ENCODE results near the gene STK39.
"Not testable (repeated sequence)": the region's sequence is repeated elsewhere in the genome, so short reads cannot be mapped to it uniquely, and the experiment has no call there.

STK39 gene

GRCh38 chr2:168056242-168056787, 191.1 kb downstream of the STK39 start:
- in situ Hi-C loops (cut with MboI; ENCODE audit: low sequenced_read_pairs): no loop called here

- in situ Hi-C loops (cut with MboI; ENCODE audit: low sequenced_read_pairs): no loop called here
Measured at GRCh38 chr2:168054657-168055056, 192.7 kb downstream of the STK39 start.

- in situ Hi-C loops (cut with MboI; ENCODE audit: low sequenced_read_pairs): no loop called here
Measured at GRCh38 chr2:168053676-168054075, 193.7 kb downstream of the STK39 start.

- in situ Hi-C loops (cut with MboI; ENCODE audit: low sequenced_read_pairs): no loop called here
Measured at GRCh38 chr2:168052773-168053172, 194.6 kb downstream of the STK39 start.

- in situ Hi-C loops (cut with MboI; ENCODE audit: low sequenced_read_pairs): no loop called here
Measured at GRCh38 chr2:168050377-168050776, 197.0 kb downstream of the STK39 start.

- in situ Hi-C loops (cut with MboI; ENCODE audit: low sequenced_read_pairs): no loop called here
Measured at GRCh38 chr2:168049609-168050008, 197.8 kb downstream of the STK39 start.

- in situ Hi-C loops (cut with MboI; ENCODE audit: low sequenced_read_pairs): no loop called here
Measured at GRCh38 chr2:168047091-168047690, 200.2 kb downstream of the STK39 start.

- in situ Hi-C loops (cut with MboI; ENCODE audit: low sequenced_read_pairs): no loop called here
Measured at GRCh38 chr2:168044579-168044978, 202.8 kb downstream of the STK39 start.

GRCh38 chr2:168044176-168044575, 203.2 kb downstream of the STK39 start:
- in situ Hi-C loops (cut with MboI; ENCODE audit: low sequenced_read_pairs): no loop called here

GRCh38 chr2:168042127-168042824, 205.1 kb downstream of the STK39 start:
- in situ Hi-C loops (cut with MboI; ENCODE audit: low sequenced_read_pairs): not testable (repeated sequence)

GRCh38 chr2:168039881-168040280, 207.5 kb downstream of the STK39 start:
- in situ Hi-C loops (cut with MboI; ENCODE audit: low sequenced_read_pairs): no loop called here

GRCh38 chr2:168037778-168038177, 209.6 kb downstream of the STK39 start:
- in situ Hi-C loops (cut with MboI; ENCODE audit: low sequenced_read_pairs): no loop called here

GRCh38 chr2:168035458-168035857, 211.9 kb downstream of the STK39 start:
- in situ Hi-C loops (cut with MboI; ENCODE audit: low sequenced_read_pairs): no loop called here

- in situ Hi-C loops (cut with MboI; ENCODE audit: low sequenced_read_pairs): no loop called here
Measured at GRCh38 chr2:168034616-168035015, 212.8 kb downstream of the STK39 start.

- in situ Hi-C loops (cut with MboI; ENCODE audit: low sequenced_read_pairs): no loop called here
Measured at GRCh38 chr2:168033966-168034365, 213.4 kb downstream of the STK39 start.

- in situ Hi-C loops (cut with MboI; ENCODE audit: low sequenced_read_pairs): no loop called here
Measured at GRCh38 chr2:168032091-168032490, 215.3 kb downstream of the STK39 start.

- in situ Hi-C loops (cut with MboI; ENCODE audit: low sequenced_read_pairs): no loop called here
Measured at GRCh38 chr2:168030862-168031624, 216.4 kb downstream of the STK39 start.

- in situ Hi-C loops (cut with MboI; ENCODE audit: low sequenced_read_pairs): no loop called here
Measured at GRCh38 chr2:168029071-168029470, 218.3 kb downstream of the STK39 start.

- in situ Hi-C loops (cut with MboI; ENCODE audit: low sequenced_read_pairs): no loop called here
Measured at GRCh38 chr2:168028362-168028761, 219.0 kb downstream of the STK39 start.

GRCh38 chr2:168025487-168026202, 221.8 kb downstream of the STK39 start:
- in situ Hi-C loops (cut with MboI; ENCODE audit: low sequenced_read_pairs): no loop called here

- in situ Hi-C loops (cut with MboI; ENCODE audit: low sequenced_read_pairs): no loop called here
Measured at GRCh38 chr2:168024459-168024858, 222.9 kb downstream of the STK39 start.
